AG09309 (cell line): Measurements from ENCODE around the gene MIPOL1.

Experiments used
- DNase-seq: peaks from one replicate; pipeline ENCODE4 v3.0.0-alpha.2; 2010; ENCODE audit warnings: low read depth
- H3K4me3 ChIP-seq: 2 replicates; pipeline ENCODE4 v1.5.1; 2011; ENCODE audit warnings: mild to moderate bottlenecking, low read depth, low read length, moderate library complexity; ENCODE audit not compliant: control insufficient read depth
- CTCF ChIP-seq: IDR thresholded peaks from 2 replicates; pipeline ENCODE4 v1.5.1; 2011; ENCODE audit warnings: mild to moderate bottlenecking, low read depth, low read length, inconsistent platforms; ENCODE audit not compliant: insufficient read depth, control insufficient read depth; ENCODE audit errors: missing control alignments

MIPOL1 gene

GRCh38 chr14:37237094-37237493 lies 39.4 kb downstream of the MIPOL1 start:
- H3K4me3 ChIP-seq, result no peak overlapping the region
- no peak for TF ChIP-seq CTCF
- DNase-seq, result no peak

- no peak overlapping the region for H3K4me3 ChIP-seq
- no peak for TF ChIP-seq CTCF
- no peak for DNase-seq
Observed at GRCh38 chr14:37237735-37238200, 40.0 kb downstream of the MIPOL1 start.

GRCh38 chr14:37241198-37241597 lies 43.5 kb downstream of the MIPOL1 start:
- DNase-seq, result no peak
- TF ChIP-seq CTCF, result no peak
- no peak overlapping the region for H3K4me3 ChIP-seq

GRCh38 chr14:37246427-37246829 lies 48.7 kb downstream of the MIPOL1 start:
- peak; percentile 63 for TF ChIP-seq CTCF
- DNase-seq, result peak; percentile 23

GRCh38 chr14:37247791-37248461 lies 50.2 kb downstream of the MIPOL1 start:
- no peak for DNase-seq
- no peak for TF ChIP-seq CTCF
- no peak overlapping the region for H3K4me3 ChIP-seq

More at GRCh38 chr14:37246427-37246829, 48.7 kb downstream of the MIPOL1 start:
- H3K4me3 ChIP-seq, result no peak overlapping the region

GRCh38 chr14:37251775-37252174 lies 54.0 kb downstream of the MIPOL1 start:
- no peak for DNase-seq
- H3K4me3 ChIP-seq, result no peak overlapping the region
- TF ChIP-seq CTCF, result no peak
